Natural killer cell (primary cell): ENCODE data around the gene ABHD3. TPM values are rescaled to one million over a fixed set of nuclear protein-coding genes. Genes with fewer than 3 reads are reported as not detected.

Experiments used
- ATAC-seq, 3 donors: fragments of 150-1000 bp in 2 of 3; fragments of 200-7000 bp in 1 of 3; cut with Tn5 transposase; 1 replicate in 1 of 3; 2 replicates in 2 of 3; pipeline ENCODE4 v1.10.0; 2021; ENCODE audit warnings: mild to moderate bottlenecking in 2 of 3, moderate library complexity in 2 of 3
- DNase-seq, 2 donors: peaks; one replicate each; pipeline versions ENCODE4 v3.0.0 to v3.0.0-alpha.2; 2013 to 2021; ENCODE audit warnings: mixed read lengths in 1 of 2
- H3K27ac ChIP-seq: one replicate; pipeline ENCODE4 v1.5.1; 2013; ENCODE audit warnings: mild to moderate bottlenecking, low read length
- H3K27me3 ChIP-seq: one replicate; pipeline ENCODE4 v1.6.1; 2013; ENCODE audit warnings: low read length; ENCODE audit not compliant: control insufficient read depth, insufficient read depth
- H3K36me3 ChIP-seq: one replicate; pipeline ENCODE4 v1.6.1; 2013; ENCODE audit warnings: low read length; ENCODE audit not compliant: control insufficient read depth, insufficient read depth
- H3K4me1 ChIP-seq: one replicate; pipeline ENCODE4 v1.6.1; 2013; ENCODE audit warnings: low read length; ENCODE audit not compliant: control insufficient read depth, insufficient read depth
- H3K4me3 ChIP-seq: one replicate; pipeline ENCODE4 v1.5.1; 2013; ENCODE audit warnings: low read length
- H3K9me3 ChIP-seq: one replicate; pipeline ENCODE4 v1.6.1; 2013; ENCODE audit warnings: low read length; ENCODE audit not compliant: control insufficient read depth, insufficient read depth
- H3K27ac Mint-ChIP-seq, 2 donors: one replicate each; pipeline ENCODE4 v1.8.0; 2022; ENCODE audit warnings: mild to moderate bottlenecking in 2 of 2, mixed read lengths in 2 of 2, moderate library complexity in 1 of 2
- H3K27me3 Mint-ChIP-seq, 2 donors: one replicate each; pipeline ENCODE4 v1.8.0; 2022; ENCODE audit warnings: low read depth in 2 of 2, mixed read lengths in 2 of 2
- H3K36me3 Mint-ChIP-seq: one replicate; pipeline ENCODE4 v1.8.0; 2022; ENCODE audit warnings: mixed read lengths
- H3K4me1 Mint-ChIP-seq, 2 donors: one replicate each; pipeline ENCODE4 v1.8.0; 2022; ENCODE audit warnings: mixed read lengths in 2 of 2
- H3K4me3 Mint-ChIP-seq: one replicate; pipeline ENCODE4 v1.8.0; 2022; ENCODE audit warnings: mild to moderate bottlenecking, moderate library complexity, mixed read lengths
- H3K9me3 Mint-ChIP-seq, 2 donors: one replicate each; pipeline ENCODE4 v1.8.0; 2022; ENCODE audit warnings: mixed read lengths in 2 of 2
- WGBS: methylation state at CpG from one replicate; pipeline ENCODE4 v1.1.7; 2013; ENCODE audit warnings: missing lambda C conversion rate; ENCODE audit not compliant: insufficient coverage; 5-methylcytosine and 5-hydroxymethylcytosine counted together
- intact Hi-C: fragments of 100-400 bp; cut with micrococcal nuclease; formaldehyde crosslinking; loops from one replicate; pipeline ENCODE4 v1.14.2; 2022
- total RNA-seq, 4 donors: library from RNA; stranded (reverse); fragments of 120-200 nt in 1 of 4; gene quantifications; one replicate each; pipeline versions ENCODE4 v1.2.3 to v1.2.4, GENCODE V29; 2013 to 2022
- TF ChIP-seq, protein P1 (sequence below): fragments of 200-600 bp; IDR thresholded peaks from one replicate; pipeline ENCODE4 v1.8.0; 2022; ENCODE audit warnings: antibody characterized with exemption

Gene ABHD3
- total RNA-seq, 3 donors from 2014 or later (not counting 1 experiment from before 2014, with no cell fraction given), result 39.9 to 47.3 (median 45.0) TPM

DNA sequence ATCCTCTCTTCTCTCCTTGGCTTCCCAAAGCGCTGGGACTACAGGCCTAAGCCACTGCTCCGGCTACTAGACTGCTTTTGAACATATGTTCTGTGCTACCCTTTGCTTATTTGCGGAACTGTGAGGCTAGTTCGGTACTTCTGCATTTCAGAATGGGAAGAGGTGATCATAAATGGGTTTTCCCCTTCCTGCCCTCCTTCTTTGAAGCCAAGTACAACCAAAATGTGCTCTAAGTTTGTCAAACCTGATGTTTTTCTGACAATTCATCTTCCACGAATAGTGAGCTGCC is 102.3 kb downstream of the ABHD3 start:
- no peaks in the 10 kb centered on the region for H3K9me3 Mint-ChIP-seq
- H3K4me3 ChIP-seq, result no peak overlapping the region
- peak overlapping the region; percentile 35 for H3K27ac ChIP-seq
- ATAC-seq, result no peak
- no peaks in the 10 kb centered on the region for H3K27me3 ChIP-seq
- H3K36me3 ChIP-seq, result no peaks in the 10 kb centered on the region
- peak in 1 of 2 donors; percentile 21 for DNase-seq
- H3K4me3 Mint-ChIP-seq, result peak overlapping the region; percentile 98
- TF ChIP-seq, protein P1, sequence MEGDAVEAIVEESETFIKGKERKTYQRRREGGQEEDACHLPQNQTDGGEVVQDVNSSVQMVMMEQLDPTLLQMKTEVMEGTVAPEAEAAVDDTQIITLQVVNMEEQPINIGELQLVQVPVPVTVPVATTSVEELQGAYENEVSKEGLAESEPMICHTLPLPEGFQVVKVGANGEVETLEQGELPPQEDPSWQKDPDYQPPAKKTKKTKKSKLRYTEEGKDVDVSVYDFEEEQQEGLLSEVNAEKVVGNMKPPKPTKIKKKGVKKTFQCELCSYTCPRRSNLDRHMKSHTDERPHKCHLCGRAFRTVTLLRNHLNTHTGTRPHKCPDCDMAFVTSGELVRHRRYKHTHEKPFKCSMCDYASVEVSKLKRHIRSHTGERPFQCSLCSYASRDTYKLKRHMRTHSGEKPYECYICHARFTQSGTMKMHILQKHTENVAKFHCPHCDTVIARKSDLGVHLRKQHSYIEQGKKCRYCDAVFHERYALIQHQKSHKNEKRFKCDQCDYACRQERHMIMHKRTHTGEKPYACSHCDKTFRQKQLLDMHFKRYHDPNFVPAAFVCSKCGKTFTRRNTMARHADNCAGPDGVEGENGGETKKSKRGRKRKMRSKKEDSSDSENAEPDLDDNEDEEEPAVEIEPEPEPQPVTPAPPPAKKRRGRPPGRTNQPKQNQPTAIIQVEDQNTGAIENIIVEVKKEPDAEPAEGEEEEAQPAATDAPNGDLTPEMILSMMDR, result no peak
- no peaks in the 10 kb centered on the region for H3K36me3 Mint-ChIP-seq
- H3K27ac Mint-ChIP-seq, result peak overlapping the region; percentile 97 to 99
- WGBS, result 38% methylated on average over 5 of the region's 5 CpGs
- intact Hi-C loops, result loop anchor here (10.0 kb wide), 1 partner anchor 1333 kb away; the partner anchor contains the start of gene RBBP8
- H3K4me1 Mint-ChIP-seq, result peaks cover 13 to 33% of the 10 kb centered on the region in 2 donors
- no peaks in the 10 kb centered on the region for H3K9me3 ChIP-seq
- H3K4me1 ChIP-seq, result peaks cover 22% of the 10 kb centered on the region
- H3K27me3 Mint-ChIP-seq, result no peaks in the 10 kb centered on the region

Other genes starting within 250 kb of the ABHD3 start
- gene ESCO1, start 104.1 kb downstream of the ABHD3 start, total RNA-seq, result 10 to 100 TPM; 40.5 to 43.4 (median 42.8) TPM
- gene SNRPD1, start 92.5 kb downstream of the ABHD3 start, total RNA-seq, result 10 to 100 TPM; 28.0 to 33.8 (median 31.6) TPM
- gene MIB1, start 36.0 kb upstream of the ABHD3 start, total RNA-seq, result 10 to 100 TPM; 27.5 to 38.4 (median 35.6) TPM